ENCODE measurements around the gene EGR4. TPM values are rescaled to one million over a fixed set of nuclear protein-coding genes. Genes with fewer than 3 reads are reported as not detected.

Gene EGR4
- polyA plus RNA-seq, 1 of the 3 experiments (the other 2 are of a cell fraction) = 0.02 TPM

- Histone ChIP-seq H3K79me2 (ENCODE audit: insufficient read depth) (peaks cover 6% of the 10 kb centered on the region; the same call in 1 of the 2 replicates), H3K4me2 (peak within 1 kb of the TSS; percentile 94), H4K20me1 (ENCODE audit: insufficient read depth) (no peaks in the 10 kb centered on the region; the same call in 1 of the 2 replicates), H3K4me3 (ENCODE audit: low read depth in 2 of 2, low read length in 1 of 2) (peak within 1 kb of the TSS; percentile 77 to 84), H3K4me1 (ENCODE audit: control insufficient read depth in 1 of 2, insufficient read depth in 2 of 2, low read depth in 1 of 2, low read length in 1 of 2) (peaks cover 6 to 16% of the 10 kb centered on the region in 2 experiments; a peak in 1 of 4 replicates), H3K9ac (peak within 1 kb of the TSS; percentile 71), H3K36me3 (replicated peaks in 1 of 2; ENCODE audit: control insufficient read depth in 1 of 2, insufficient read depth in 2 of 2, low read length in 1 of 2) (no peaks in the 10 kb centered on the region), H3K9me2 (no peaks in the 10 kb centered on the region), H3K9me3 (no peaks in the 10 kb centered on the region), H3K27ac (ENCODE audit: low read depth in 2 of 2, low read length in 1 of 2) (peak within 1 kb of the TSS in 1 of 2 experiments; percentile 77; a peak in 1 of 4 replicates), H3K27me3 (ENCODE audit: insufficient read depth) (no peaks in the 10 kb centered on the region), H3F3A (replicated peaks; ENCODE audit: insufficient read depth) (no peaks in the 10 kb centered on the region), H2AFZ (ENCODE audit: low read depth) (peak within 1 kb of the TSS; percentile 93)
- CTCF ChIA-PET = no interaction called here
- peak; percentile 94 for DNase-seq
- POLR2A ChIA-PET = no interaction called here
- TF ChIP-seq, protein P1, sequence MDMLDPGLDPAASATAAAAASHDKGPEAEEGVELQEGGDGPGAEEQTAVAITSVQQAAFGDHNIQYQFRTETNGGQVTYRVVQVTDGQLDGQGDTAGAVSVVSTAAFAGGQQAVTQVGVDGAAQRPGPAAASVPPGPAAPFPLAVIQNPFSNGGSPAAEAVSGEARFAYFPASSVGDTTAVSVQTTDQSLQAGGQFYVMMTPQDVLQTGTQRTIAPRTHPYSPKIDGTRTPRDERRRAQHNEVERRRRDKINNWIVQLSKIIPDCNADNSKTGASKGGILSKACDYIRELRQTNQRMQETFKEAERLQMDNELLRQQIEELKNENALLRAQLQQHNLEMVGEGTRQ (IDR thresholded peaks at IDR 0.05; ENCODE audit: borderline replicate concordance, low read depth, low read length) = no peak
- TF ChIP-seq SIN3A (IDR thresholded peaks at IDR 0.05; ENCODE audit: borderline replicate concordance, low read depth, low read length) (no peak), NRF1 (IDR thresholded peaks at IDR 0.05; ENCODE audit: low read depth, low read length) (peak; percentile 53), RAD21 (IDR thresholded peaks at IDR 0.05; ENCODE audit: low read length) (no peak), EP300 (IDR thresholded peaks at IDR 0.05; ENCODE audit: borderline replicate concordance in 1 of 2, low read depth in 1 of 2, low read length in 1 of 2) (no peak), GATA2 (CRISPR knock-in tag; IDR thresholded peaks at IDR 0.05) (no peak), TAF1 (IDR thresholded peaks at IDR 0.05; ENCODE audit: borderline replicate concordance, low read depth, low read length) (no peak), MXI1 (IDR thresholded peaks at IDR 0.05; ENCODE audit: low read depth, low read length) (peak; percentile 43; the same call in 1 of the 2 replicates)
- 7% methylated on average over 31 of the region's 69 CpGs for WGBS (ENCODE audit: low lambda C conversion rate)
Measured at GRCh38 chr2:73284296-73285158, 8.8 kb downstream of the EGR4 start, which contains the start of gene FBXO41. Gene FBXO41, minus strand, starts transcription at chr2:73284478. Its CDS starts 14,848 bp downstream, at chr2:73269630.

GRCh38 chr2:73283545-73284295 lies 9.6 kb downstream of the EGR4 start:
- Histone ChIP-seq H3K79me2 (ENCODE audit: insufficient read depth) (peaks cover 6% of the 10 kb centered on the region; the same call in 1 of the 2 replicates), H2AFZ (ENCODE audit: low read depth) (peak overlapping the region; percentile 93; the same call in 1 of the 2 replicates), H3K27ac (ENCODE audit: low read depth in 2 of 2, low read length in 1 of 2) (peak overlapping the region in 1 of 2 experiments; percentile 77; a peak in 1 of 4 replicates), H3K4me3 (ENCODE audit: low read depth in 2 of 2, low read length in 1 of 2) (peak overlapping the region; percentile 77 to 84), H3F3A (replicated peaks; ENCODE audit: insufficient read depth) (no peaks in the 10 kb centered on the region), H3K9me3 (no peaks in the 10 kb centered on the region), H3K4me1 (ENCODE audit: control insufficient read depth in 1 of 2, insufficient read depth in 2 of 2, low read depth in 1 of 2, low read length in 1 of 2) (peaks cover 6 to 16% of the 10 kb centered on the region in 2 experiments; a peak in 1 of 4 replicates), H4K20me1 (ENCODE audit: insufficient read depth) (no peaks in the 10 kb centered on the region; the same call in 1 of the 2 replicates), H3K36me3 (replicated peaks in 1 of 2; ENCODE audit: control insufficient read depth in 1 of 2, insufficient read depth in 2 of 2, low read length in 1 of 2) (no peaks in the 10 kb centered on the region), H3K9me2 (no peaks in the 10 kb centered on the region), H3K4me2 (peak overlapping the region; percentile 94), H3K9ac (peak overlapping the region; percentile 71), H3K27me3 (ENCODE audit: insufficient read depth) (no peaks in the 10 kb centered on the region)
- no peak for DNase-seq
- TF ChIP-seq FOXJ3 (CRISPR knock-in tag; IDR thresholded peaks at IDR 0.05) (no peak), ZBTB33 (IDR thresholded peaks at IDR 0.05; ENCODE audit: borderline replicate concordance, low read depth) (no peak), MXI1 (IDR thresholded peaks at IDR 0.05; ENCODE audit: low read depth, low read length) (peak; percentile 88)
- WGBS (ENCODE audit: low lambda C conversion rate) = 12% methylated on average over 13 of the region's 43 CpGs
- POLR2A ChIA-PET = no interaction called here
- CTCF ChIA-PET = no interaction called here
